NCI-H146 (cell line): ENCODE results near the gene ZFPM1.
A peak's percentile ranks its signal among the peaks of the same experiment; 100 is the strongest.

ENCODE experiments used
- DNase-seq: peaks from one replicate; lab custom pipeline; 2025; lab: John Stamatoyannopoulos, UW

Gene ZFPM1

GRCh38 chr16:88497561-88498462 is 44.7 kb downstream of the ZFPM1 start:
- no peak for DNase-seq

- no peak for DNase-seq
These were observed 45.6 kb downstream of the ZFPM1 start for GRCh38 chr16:88498576-88499208.

- DNase-seq, result no peak
These were observed 46.2 kb downstream of the ZFPM1 start for GRCh38 chr16:88499292-88499691.

- no peak for DNase-seq
These were observed 46.8 kb downstream of the ZFPM1 start for GRCh38 chr16:88499836-88500251.

- DNase-seq, result no peak
These were observed 47.2 kb downstream of the ZFPM1 start for GRCh38 chr16:88500255-88500661.

GRCh38 chr16:88502371-88502770 is 49.3 kb downstream of the ZFPM1 start:
- no peak for DNase-seq

GRCh38 chr16:88502776-88503280 is 49.7 kb downstream of the ZFPM1 start:
- no peak for DNase-seq

GRCh38 chr16:88503374-88503770 is 50.3 kb downstream of the ZFPM1 start:
- DNase-seq, result no peak

- DNase-seq, result no peak
These were observed 50.9 kb downstream of the ZFPM1 start for GRCh38 chr16:88503771-88504488.

GRCh38 chr16:88504489-88505404 is 51.7 kb downstream of the ZFPM1 start:
- DNase-seq, result peak; percentile 95

GRCh38 chr16:88505405-88506082 is 52.5 kb downstream of the ZFPM1 start:
- DNase-seq, result peak; percentile 93

GRCh38 chr16:88506723-88507122 is 53.6 kb downstream of the ZFPM1 start:
- no peak for DNase-seq

GRCh38 chr16:88507231-88507743 is 54.2 kb downstream of the ZFPM1 start:
- DNase-seq, result no peak

GRCh38 chr16:88508376-88508867 is 55.3 kb downstream of the ZFPM1 start:
- DNase-seq, result no peak

GRCh38 chr16:88508868-88509748 is 56.0 kb downstream of the ZFPM1 start:
- DNase-seq, result peak; percentile 7

- no peak for DNase-seq
These were observed 56.6 kb downstream of the ZFPM1 start for GRCh38 chr16:88509749-88510069.

- DNase-seq, result peak; percentile 91
These were observed 57.3 kb downstream of the ZFPM1 start for GRCh38 chr16:88510091-88510994.

- no peak for DNase-seq
These were observed 58.0 kb downstream of the ZFPM1 start for GRCh38 chr16:88511060-88511459.
